Small intestine (tissue), 7 donors: ENCODE measurements around the gene GYS2. TPM values are rescaled to one million over a fixed set of nuclear protein-coding genes. Genes with fewer than 3 reads are reported as not detected.

Experiments used
- DNase-seq, 2 donors: peaks; one replicate each; pipeline versions ENCODE4 v3.0.0 to v3.0.0-alpha.2; 2013
- FAIRE-seq: peaks from 2 replicates; lab custom pipeline; 2012; peaks lifted over from hg19 to GRCh38; lab: Jason Lieb, UNC
- H3K27ac ChIP-seq, 3 donors: one replicate each; pipeline ENCODE4 v1.5.1; 2013; ENCODE audit warnings: low read length in 2 of 3, mild to moderate bottlenecking in 2 of 3, control low read depth in 1 of 3, inconsistent platforms in 1 of 3, low read depth in 1 of 3, moderate library complexity in 1 of 3
- H3K27me3 ChIP-seq, 3 donors: one replicate each; pipeline ENCODE4 v1.6.1; 2013; ENCODE audit warnings: low read length in 3 of 3, inconsistent platforms in 1 of 3; ENCODE audit not compliant: control insufficient read depth in 3 of 3, insufficient read depth in 3 of 3
- H3K36me3 ChIP-seq, 3 donors: one replicate each; pipeline ENCODE4 v1.6.1; 2013; ENCODE audit warnings: low read length in 3 of 3, inconsistent platforms in 1 of 3, low read depth in 1 of 3, mild to moderate bottlenecking in 1 of 3, moderate library complexity in 1 of 3; ENCODE audit not compliant: control insufficient read depth in 3 of 3, insufficient read depth in 2 of 3
- H3K4me1 ChIP-seq, 3 donors: one replicate each; pipeline ENCODE4 v1.6.1; 2013; ENCODE audit warnings: low read length in 2 of 3, inconsistent platforms in 1 of 3, low read depth in 1 of 3, mild to moderate bottlenecking in 1 of 3, moderate library complexity in 1 of 3; ENCODE audit not compliant: control insufficient read depth in 3 of 3, insufficient read depth in 2 of 3
- H3K4me3 ChIP-seq, 3 donors: one replicate each; pipeline ENCODE4 v1.5.1; 2013; ENCODE audit warnings: low read length in 3 of 3, control low read depth in 1 of 3, inconsistent platforms in 1 of 3, low read depth in 1 of 3, mild to moderate bottlenecking in 1 of 3, moderate library complexity in 1 of 3
- H3K9me3 ChIP-seq, 2 donors: one replicate each; pipeline ENCODE4 v1.6.1; 2013; ENCODE audit warnings: low read depth in 1 of 2, low read length in 1 of 2; ENCODE audit not compliant: control insufficient read depth in 2 of 2, insufficient read depth in 1 of 2
- WGBS, 3 donors: extraction: QIAGEN DNeasy Blood & Tissue Kit; methylation state at CpG; one replicate each; pipeline ENCODE4 v1.1.7; 2013; 5-methylcytosine and 5-hydroxymethylcytosine counted together
- polyA plus RNA-seq, 4 donors: library from polyadenylated mRNA; stranded (reverse) in 3 of 4; unstranded in 1 of 4; fragments of 200-250 nt in 3 of 4; fragments of 120-200 nt in 1 of 4; gene quantifications; one replicate each; pipeline versions ENCODE4 v1.2.1 to v1.2.3, GENCODE V29; 2013
- donor health status: healthy with polysubstance abuse.
- donor health status: control.
- donor health status: control.
- donor health status: Bipolar disorder and iron deficiency.
- donor health status: healthy.

Gene GYS2
- polyA plus RNA-seq, 4 donors: 0.01 to 0.03 TPM; not detected in 2

GRCh38 chr12:21615431-21615830 is 10.8 kb upstream of the GYS2 start:
- H3K36me3 ChIP-seq: no peaks in the 10 kb centered on the region
- H3K4me1 ChIP-seq: no peaks in the 10 kb centered on the region
- H3K27me3 ChIP-seq: no peaks in the 10 kb centered on the region
- no peak overlapping the region for H3K27ac ChIP-seq
- 4 to 32% (median 4%) methylated on average over 1 of the region's 1 CpG for WGBS, 3 donors
- H3K9me3 ChIP-seq: no peaks in the 10 kb centered on the region
- DNase-seq: no peak
- no peak overlapping the region for H3K4me3 ChIP-seq
- no peak for FAIRE-seq

- 32 to 63% (median 49%) methylated on average over 2 of the region's 2 CpGs for WGBS, 3 donors
- H3K36me3 ChIP-seq: no peaks in the 10 kb centered on the region
- H3K27ac ChIP-seq: no peak overlapping the region
Observed at GRCh38 chr12:21614506-21614905, 9.9 kb upstream of the GYS2 start.

DNA sequence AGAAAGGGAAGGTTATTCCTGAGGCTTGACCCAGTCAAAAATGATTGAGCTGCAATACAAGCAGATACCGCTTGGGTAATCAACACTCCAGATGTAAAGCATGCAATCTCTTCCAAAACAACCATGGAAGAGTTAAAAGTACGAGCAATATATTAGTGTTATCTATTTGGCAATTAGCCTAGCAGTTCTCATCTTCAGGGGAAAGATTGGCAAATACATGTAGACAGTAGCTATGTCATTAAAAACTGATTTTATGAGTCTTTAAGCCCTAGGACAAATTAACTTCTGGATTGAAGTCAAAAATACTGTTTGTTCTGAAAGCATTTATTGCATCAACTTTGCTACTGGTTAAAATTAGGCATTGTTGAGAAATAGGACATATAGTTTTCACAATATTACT is 9.3 kb upstream of the GYS2 start:
- no peaks in the 10 kb centered on the region for H3K9me3 ChIP-seq
- no peak overlapping the region for H3K4me3 ChIP-seq
- H3K4me1 ChIP-seq: no peaks in the 10 kb centered on the region
- H3K27ac ChIP-seq: no peak overlapping the region
- no peaks in the 10 kb centered on the region for H3K27me3 ChIP-seq
- FAIRE-seq: no peak
- no peaks in the 10 kb centered on the region for H3K36me3 ChIP-seq
- 8 to 37% (median 20%) methylated on average over 2 of the region's 2 CpGs for WGBS, 3 donors
- peak; percentile 10 to 27 for DNase-seq

More at GRCh38 chr12:21614506-21614905, 9.9 kb upstream of the GYS2 start:
- Histone ChIP-seq H3K27me3 (no peaks in the 10 kb centered on the region), H3K9me3 (no peaks in the 10 kb centered on the region), H3K4me3 (no peak overlapping the region), H3K4me1 (no peaks in the 10 kb centered on the region)
- no peak for DNase-seq
- FAIRE-seq: no peak

DNA sequence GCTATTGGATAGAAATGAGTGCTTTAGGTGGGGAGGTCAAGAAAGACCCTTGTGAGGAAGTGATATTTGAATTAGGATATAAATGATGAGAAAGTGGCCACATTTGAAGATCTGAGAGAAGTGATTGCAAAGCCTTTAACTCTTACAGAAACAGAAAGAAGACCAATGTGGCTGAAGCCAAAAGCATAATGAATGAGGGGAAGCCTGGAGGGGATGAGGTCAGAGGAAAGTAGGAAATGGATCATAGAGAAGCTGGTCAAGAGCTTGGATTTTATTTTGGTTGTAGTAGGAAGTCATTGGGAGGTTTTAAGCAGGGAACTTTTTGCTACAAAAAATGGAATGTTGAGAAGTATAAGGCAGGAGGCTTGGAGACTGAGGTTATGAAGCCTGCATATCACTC is 3.5 kb upstream of the GYS2 start:
- H3K4me3 ChIP-seq: no peak overlapping the region
- no peaks in the 10 kb centered on the region for H3K36me3 ChIP-seq
- no peaks in the 10 kb centered on the region for H3K9me3 ChIP-seq
- no peaks in the 10 kb centered on the region for H3K27me3 ChIP-seq
- FAIRE-seq (no peak), DNase-seq (no peak)
- H3K4me1 ChIP-seq: no peaks in the 10 kb centered on the region
- no peak overlapping the region for H3K27ac ChIP-seq

DNA sequence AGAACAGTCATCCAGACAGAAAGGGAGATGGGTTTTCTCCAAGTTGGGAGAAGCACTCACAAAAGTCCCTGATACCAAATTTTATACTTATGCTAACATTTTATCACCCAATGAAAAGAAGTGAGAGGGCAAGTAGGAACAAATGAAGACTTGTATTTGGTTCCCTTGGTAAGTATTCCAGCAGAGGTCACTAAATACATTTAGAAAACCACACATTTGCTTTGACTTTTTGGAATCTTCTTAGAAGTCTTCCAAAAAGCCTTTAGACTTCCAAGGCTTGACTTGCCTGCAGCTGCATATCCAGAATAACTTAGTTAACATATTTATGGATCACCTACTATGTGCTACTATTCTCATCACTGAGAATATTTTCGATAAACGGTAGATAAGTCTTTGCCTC is 3.1 kb upstream of the GYS2 start:
- Histone ChIP-seq H3K4me3 (no peak overlapping the region), H3K9me3 (no peaks in the 10 kb centered on the region), H3K27me3 (no peaks in the 10 kb centered on the region), H3K36me3 (no peaks in the 10 kb centered on the region), H3K4me1 (no peaks in the 10 kb centered on the region), H3K27ac (no peak overlapping the region)
- WGBS, 3 donors: 47 to 77% (median 50%) methylated on average over 2 of the region's 2 CpGs
- no peak for FAIRE-seq
- peak; percentile 12 to 24 for DNase-seq

- Histone ChIP-seq H3K27ac (no peak overlapping the region), H3K27me3 (no peaks in the 10 kb centered on the region), H3K4me1 (no peaks in the 10 kb centered on the region), H3K4me3 (no peak overlapping the region), H3K36me3 (no peaks in the 10 kb centered on the region), H3K9me3 (no peaks in the 10 kb centered on the region)
- FAIRE-seq: no peak
- DNase-seq: no peak
- WGBS, 3 donors: 40 to 67% (median 50%) methylated on average over 1 of the region's 1 CpG
Observed at GRCh38 chr12:21606175-21606574, 1.5 kb upstream of the GYS2 start.

GRCh38 chr12:21602774-21603173 is 1.9 kb downstream of the GYS2 start:
- WGBS, 3 donors: 55 to 79% (median 63%) methylated on average over 2 of the region's 2 CpGs
- Histone ChIP-seq H3K4me3 (no peak overlapping the region), H3K27ac (no peak overlapping the region), H3K36me3 (no peaks in the 10 kb centered on the region), H3K4me1 (no peaks in the 10 kb centered on the region), H3K27me3 (no peaks in the 10 kb centered on the region), H3K9me3 (no peaks in the 10 kb centered on the region)
- FAIRE-seq (no peak), DNase-seq (no peak)

- Histone ChIP-seq H3K4me1 (no peaks in the 10 kb centered on the region), H3K27me3 (no peaks in the 10 kb centered on the region), H3K27ac (no peak overlapping the region), H3K9me3 (no peaks in the 10 kb centered on the region), H3K36me3 (no peaks in the 10 kb centered on the region), H3K4me3 (no peak overlapping the region)
- FAIRE-seq: no peak
- 64 to 80% (median 78%) methylated on average over 5 of the region's 5 CpGs for WGBS, 3 donors
- no peak for DNase-seq
Observed at GRCh38 chr12:21600196-21600595, 4.5 kb downstream of the GYS2 start.

GRCh38 chr12:21599143-21599999 is 5.3 kb downstream of the GYS2 start:
- H3K27me3 ChIP-seq: no peaks in the 10 kb centered on the region
- H3K36me3 ChIP-seq: no peaks in the 10 kb centered on the region
- no peak for FAIRE-seq
- DNase-seq: no peak
- H3K4me3 ChIP-seq: no peak overlapping the region
- no peaks in the 10 kb centered on the region for H3K9me3 ChIP-seq
- WGBS, 3 donors: 79 to 83% (median 81%) methylated on average over 3 of the region's 3 CpGs
- H3K4me1 ChIP-seq: no peaks in the 10 kb centered on the region
- H3K27ac ChIP-seq: no peak overlapping the region
